ENCODE data around the gene FAM174B. TPM values are rescaled to one million over a fixed set of nuclear protein-coding genes. Genes with fewer than 3 reads are reported as not detected.
"Not testable (repeated sequence)": the region's sequence is repeated elsewhere in the genome, so short reads cannot be mapped to it uniquely, and the experiment has no call there.

Gene FAM174B
- total RNA-seq, 3 donors from 2014 or later (not counting 1 experiment from before 2014, with no cell fraction given) = 0.68 to 2.6 (median 0.88) TPM

DNA sequence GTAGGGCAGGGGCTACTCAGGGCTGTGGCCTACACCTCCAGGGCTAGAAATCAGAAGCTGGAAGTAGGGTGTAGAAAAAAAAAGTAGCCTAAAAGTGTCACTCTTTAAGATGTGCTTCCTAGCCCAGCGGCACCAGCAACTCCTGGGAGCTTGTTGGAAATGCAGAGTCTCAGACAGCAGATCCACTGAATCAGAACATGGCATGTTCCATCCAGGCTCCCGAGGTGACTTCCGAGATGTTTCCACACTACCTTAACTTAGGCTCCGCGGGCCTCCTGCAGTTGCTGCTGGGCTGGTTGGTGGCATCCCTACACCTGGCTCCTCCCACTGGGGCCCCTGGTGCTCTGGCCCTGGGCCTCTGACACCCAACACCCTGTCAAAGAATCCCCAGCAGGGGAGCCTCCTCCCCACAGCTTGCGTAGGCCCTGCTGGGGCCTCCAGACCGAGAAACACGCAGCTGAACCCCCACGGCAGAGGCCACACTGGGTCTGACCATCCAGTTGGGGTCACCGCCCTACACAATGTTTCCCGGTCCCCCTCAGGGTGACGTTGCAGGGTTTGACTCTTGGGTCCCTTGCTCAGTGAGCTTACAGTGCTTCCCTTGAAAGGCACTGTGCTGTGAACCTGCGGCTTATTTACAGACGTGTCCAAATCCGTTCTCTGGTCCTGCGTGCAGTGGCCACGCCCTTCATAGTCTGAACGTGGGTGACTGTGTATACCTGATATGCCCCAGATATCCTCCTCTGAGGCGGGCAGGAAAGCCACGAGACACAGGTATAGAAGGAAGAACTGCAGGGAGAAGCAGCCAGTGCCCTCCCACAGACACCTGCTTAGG, 46.5 kb downstream of the FAM174B start:
- no peaks in the 10 kb centered on the region for H3K9me3 ChIP-seq (ENCODE audit: control insufficient read depth, insufficient read depth, low read length)
- Mint-ChIP-seq H3K27ac (no peak overlapping the region), H3K27me3 (ENCODE audit: low read depth in 2 of 2) (peaks cover 6 to 8% of the 10 kb centered on the region in 2 donors), H3K4me1 (no peaks in the 10 kb centered on the region), H3K36me3 (no peaks in the 10 kb centered on the region), H3K9me3 (no peaks in the 10 kb centered on the region), H3K4me3 (no peak overlapping the region)
- no peaks in the 10 kb centered on the region for H3K4me1 ChIP-seq (ENCODE audit: control insufficient read depth, insufficient read depth, low read length)
- DNase-seq = no peak
- no peaks in the 10 kb centered on the region for H3K36me3 ChIP-seq (ENCODE audit: control insufficient read depth, insufficient read depth, low read length)
- intact Hi-C loops (cut with micrococcal nuclease) = no loop called here
- ATAC-seq = no peak
- H3K27me3 ChIP-seq (ENCODE audit: control insufficient read depth, insufficient read depth, low read length) = no peaks in the 10 kb centered on the region
- no peak overlapping the region for H3K4me3 ChIP-seq (ENCODE audit: low read length)
- 87% methylated on average over 20 of the region's 20 CpGs for WGBS (ENCODE audit: insufficient coverage)
- TF ChIP-seq, protein P1, sequence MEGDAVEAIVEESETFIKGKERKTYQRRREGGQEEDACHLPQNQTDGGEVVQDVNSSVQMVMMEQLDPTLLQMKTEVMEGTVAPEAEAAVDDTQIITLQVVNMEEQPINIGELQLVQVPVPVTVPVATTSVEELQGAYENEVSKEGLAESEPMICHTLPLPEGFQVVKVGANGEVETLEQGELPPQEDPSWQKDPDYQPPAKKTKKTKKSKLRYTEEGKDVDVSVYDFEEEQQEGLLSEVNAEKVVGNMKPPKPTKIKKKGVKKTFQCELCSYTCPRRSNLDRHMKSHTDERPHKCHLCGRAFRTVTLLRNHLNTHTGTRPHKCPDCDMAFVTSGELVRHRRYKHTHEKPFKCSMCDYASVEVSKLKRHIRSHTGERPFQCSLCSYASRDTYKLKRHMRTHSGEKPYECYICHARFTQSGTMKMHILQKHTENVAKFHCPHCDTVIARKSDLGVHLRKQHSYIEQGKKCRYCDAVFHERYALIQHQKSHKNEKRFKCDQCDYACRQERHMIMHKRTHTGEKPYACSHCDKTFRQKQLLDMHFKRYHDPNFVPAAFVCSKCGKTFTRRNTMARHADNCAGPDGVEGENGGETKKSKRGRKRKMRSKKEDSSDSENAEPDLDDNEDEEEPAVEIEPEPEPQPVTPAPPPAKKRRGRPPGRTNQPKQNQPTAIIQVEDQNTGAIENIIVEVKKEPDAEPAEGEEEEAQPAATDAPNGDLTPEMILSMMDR (IDR thresholded peaks at IDR 0.05) = no peak
- H3K27ac ChIP-seq (ENCODE audit: low read length) = no peak overlapping the region

DNA sequence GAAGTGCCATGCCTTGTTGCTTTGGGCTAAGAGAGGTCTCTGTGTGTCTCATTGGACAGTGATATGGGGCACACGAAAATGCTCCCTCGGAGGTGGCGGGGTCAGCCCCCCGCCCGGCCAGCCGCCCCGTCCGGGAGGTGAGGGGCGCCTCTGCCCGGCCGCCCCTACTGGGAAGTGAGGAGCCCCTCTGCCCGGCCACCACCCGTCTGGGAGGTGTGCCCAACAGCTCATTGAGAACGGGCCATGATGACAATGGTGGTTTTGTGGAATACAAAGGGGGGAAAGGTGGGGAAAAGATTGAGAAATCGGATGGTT, 48.8 kb downstream of the FAM174B start:
- WGBS (ENCODE audit: insufficient coverage) = 91% methylated on average over 7 of the region's 15 CpGs
- H3K9me3 Mint-ChIP-seq; H3K36me3 Mint-ChIP-seq; H3K27ac ChIP-seq (ENCODE audit: low read length); H3K4me1 ChIP-seq (ENCODE audit: control insufficient read depth, insufficient read depth, low read length); ATAC-seq; H3K27me3 ChIP-seq (ENCODE audit: control insufficient read depth, insufficient read depth, low read length); H3K4me1 Mint-ChIP-seq; H3K36me3 ChIP-seq (ENCODE audit: control insufficient read depth, insufficient read depth, low read length); H3K27me3 Mint-ChIP-seq (ENCODE audit: low read depth in 2 of 2); H3K27ac Mint-ChIP-seq; H3K9me3 ChIP-seq (ENCODE audit: control insufficient read depth, insufficient read depth, low read length); intact Hi-C loops (cut with micrococcal nuclease); H3K4me3 ChIP-seq (ENCODE audit: low read length); DNase-seq; H3K4me3 Mint-ChIP-seq: not testable (repeated sequence)

DNA sequence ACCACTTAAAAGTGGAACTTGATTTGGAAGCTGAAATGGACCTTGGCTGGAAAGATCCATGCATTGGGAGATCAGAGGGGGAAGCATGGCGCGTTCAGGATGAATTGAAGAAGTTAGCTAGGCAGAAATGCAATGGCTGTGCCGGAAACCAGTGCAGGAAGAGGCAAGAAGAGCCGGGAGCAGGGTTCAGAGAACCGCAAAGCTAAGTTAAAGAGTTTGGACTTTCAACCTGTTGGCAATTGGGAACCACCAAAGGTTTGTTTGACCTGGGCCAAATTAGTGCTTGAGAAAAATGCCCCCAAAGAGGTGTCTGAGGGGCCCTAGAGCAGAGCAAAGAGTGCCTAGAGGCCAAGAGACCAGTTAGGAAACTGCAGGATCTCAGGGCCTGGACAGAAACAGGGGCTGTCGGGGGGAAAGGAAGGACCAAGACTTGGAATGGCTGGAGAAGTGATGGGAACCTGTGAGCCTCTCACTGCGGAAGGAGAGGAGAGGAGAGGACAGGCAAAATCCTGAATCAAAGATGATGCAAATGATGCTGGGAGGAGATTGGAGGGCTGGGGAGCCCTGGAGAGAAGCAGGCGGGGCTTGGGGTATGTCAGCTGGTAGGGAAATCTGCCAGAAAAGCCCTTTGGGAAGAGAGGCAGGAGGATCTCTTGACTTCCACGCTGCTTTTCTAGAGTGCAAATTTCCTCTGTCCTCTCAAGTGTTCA, 49.3 kb downstream of the FAM174B start:
- TF ChIP-seq, protein P1 (IDR thresholded peaks at IDR 0.05) = no peak
- Histone ChIP-seq H3K9me3 (ENCODE audit: control insufficient read depth, insufficient read depth, low read length) (no peaks in the 10 kb centered on the region), H3K27me3 (ENCODE audit: control insufficient read depth, insufficient read depth, low read length) (no peaks in the 10 kb centered on the region), H3K4me1 (ENCODE audit: control insufficient read depth, insufficient read depth, low read length) (no peaks in the 10 kb centered on the region), H3K4me3 (ENCODE audit: low read length) (no peak overlapping the region), H3K27ac (ENCODE audit: low read length) (no peak overlapping the region), H3K36me3 (ENCODE audit: control insufficient read depth, insufficient read depth, low read length) (no peaks in the 10 kb centered on the region)
- no peak overlapping the region for H3K4me3 Mint-ChIP-seq
- peaks cover 6 to 8% of the 10 kb centered on the region in 2 donors for H3K27me3 Mint-ChIP-seq (ENCODE audit: low read depth in 2 of 2)
- ATAC-seq = no peak
- no peak for DNase-seq
- no peaks in the 10 kb centered on the region for H3K4me1 Mint-ChIP-seq
- H3K9me3 Mint-ChIP-seq = no peaks in the 10 kb centered on the region
- 89% methylated on average over 9 of the region's 9 CpGs for WGBS (ENCODE audit: insufficient coverage)
- intact Hi-C loops (cut with micrococcal nuclease) = no loop called here
- no peaks in the 10 kb centered on the region for H3K36me3 Mint-ChIP-seq
- H3K27ac Mint-ChIP-seq = no peak overlapping the region

DNA sequence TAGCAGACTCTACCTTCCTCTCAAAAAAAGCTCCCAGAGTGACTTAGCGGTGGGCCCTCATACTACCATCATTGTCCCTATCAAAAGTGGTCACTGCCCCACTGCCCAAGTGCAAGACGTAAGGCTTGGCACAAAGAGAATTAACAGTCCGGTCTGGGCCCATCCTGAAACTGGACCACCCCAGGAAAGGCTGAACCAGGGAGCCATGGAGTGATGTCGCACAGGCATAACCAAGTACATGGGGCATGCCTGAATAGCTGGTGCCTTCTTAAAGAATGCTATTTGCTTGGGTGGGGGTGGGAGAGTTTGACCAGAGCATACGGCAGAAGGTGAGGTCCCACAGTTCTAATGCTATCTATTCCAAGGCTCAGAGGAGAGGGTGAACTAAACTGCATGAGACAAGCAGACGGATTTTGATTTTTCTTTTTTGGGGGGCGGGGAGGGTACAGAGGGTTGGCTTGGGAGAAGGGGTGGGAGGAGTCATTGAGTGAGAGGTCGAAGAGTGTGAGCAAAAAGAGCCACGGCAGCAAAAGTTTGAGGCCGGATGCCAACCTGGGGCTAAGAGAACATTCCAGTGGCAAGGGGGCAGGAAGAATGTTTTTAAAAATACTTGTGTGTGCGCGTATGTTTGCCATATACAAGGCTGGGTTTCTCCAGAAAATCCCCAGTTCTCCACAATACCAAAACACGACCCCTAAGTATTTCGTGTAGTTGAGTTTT, 50.2 kb downstream of the FAM174B start:
- H3K27me3 ChIP-seq (ENCODE audit: control insufficient read depth, insufficient read depth, low read length) = no peaks in the 10 kb centered on the region
- H3K36me3 ChIP-seq (ENCODE audit: control insufficient read depth, insufficient read depth, low read length) = no peaks in the 10 kb centered on the region
- H3K4me3 ChIP-seq (ENCODE audit: low read length) = no peak overlapping the region
- Mint-ChIP-seq H3K4me1 (no peaks in the 10 kb centered on the region), H3K4me3 (no peak overlapping the region), H3K27ac (no peak overlapping the region), H3K27me3 (ENCODE audit: low read depth in 2 of 2) (peaks cover 6 to 8% of the 10 kb centered on the region in 2 donors), H3K9me3 (no peaks in the 10 kb centered on the region), H3K36me3 (no peaks in the 10 kb centered on the region)
- ATAC-seq (no peak), DNase-seq (no peak)
- intact Hi-C loops (cut with micrococcal nuclease) = no loop called here
- no peak overlapping the region for H3K27ac ChIP-seq (ENCODE audit: low read length)
- no peaks in the 10 kb centered on the region for H3K9me3 ChIP-seq (ENCODE audit: control insufficient read depth, insufficient read depth, low read length)
- TF ChIP-seq, protein P1 (IDR thresholded peaks at IDR 0.05) = no peak
- 94% methylated on average over 14 of the region's 14 CpGs for WGBS (ENCODE audit: insufficient coverage)
- H3K4me1 ChIP-seq (ENCODE audit: control insufficient read depth, insufficient read depth, low read length) = no peaks in the 10 kb centered on the region

All from natural killer cell (primary cell).